MCF 10A (cell line): ENCODE results near the gene CNOT3. TPM values are rescaled to one million over a fixed set of nuclear protein-coding genes. Genes with fewer than 3 reads are reported as not detected.

Source experiments
- BruUV-seq: library from RNA; stranded (reverse); fragments of 400-500 nt; replicated peaks from 2 replicates; lab custom pipeline; 2021; lab: Mats Ljungman, UMichigan
- CTCF ChIA-PET: fragments of 300-600 bp; sonication (Branson Sonifier 250); formaldehyde crosslinking; extraction: SDS; loops from one replicate; lab custom pipeline; 2021; ENCODE audit warnings: antibody characterized with exemption, inconsistent platforms; lab: Yijun Ruan, JAX
- POLR2A ChIA-PET: fragments of 300-600, 350-650 bp; sonication (Branson Sonifier 250); formaldehyde crosslinking; extraction: SDS; loops from one replicate; lab custom pipeline; 2020; ENCODE audit warnings: antibody characterized with exemption, inconsistent platforms; lab: Yijun Ruan, JAX
- DNase-seq: peaks from one replicate; pipeline ENCODE4 v3.0.0-alpha.2; 2018; ENCODE audit not compliant: unreplicated experiment
- H3K27ac Mint-ChIP-seq: one replicate; pipeline ENCODE4 v1.8.0; 2022; ENCODE audit warnings: mild to moderate bottlenecking, low read depth, mixed read lengths; ENCODE audit not compliant: unreplicated experiment
- H3K27me3 Mint-ChIP-seq: one replicate; pipeline ENCODE4 v1.8.0; 2022; ENCODE audit warnings: mixed read lengths; ENCODE audit not compliant: insufficient read depth, unreplicated experiment
- H3K36me3 Mint-ChIP-seq: one replicate; pipeline ENCODE4 v1.8.0; 2022; ENCODE audit warnings: mild to moderate bottlenecking, moderate library complexity, mixed read lengths; ENCODE audit not compliant: insufficient read depth, unreplicated experiment
- H3K4me1 Mint-ChIP-seq: one replicate; pipeline ENCODE4 v1.8.0; 2022; ENCODE audit warnings: mixed read lengths; ENCODE audit not compliant: insufficient read depth, unreplicated experiment
- H3K4me3 Mint-ChIP-seq: one replicate; pipeline ENCODE4 v1.8.0; 2022; ENCODE audit warnings: mild to moderate bottlenecking, moderate library complexity, mixed read lengths; ENCODE audit not compliant: unreplicated experiment
- H3K9me3 Mint-ChIP-seq: one replicate; pipeline ENCODE4 v1.8.0; 2022; ENCODE audit warnings: mixed read lengths; ENCODE audit not compliant: unreplicated experiment
- CTCF ChIP-seq: fragments of 200-600 bp; IDR thresholded peaks from one replicate; pipeline ENCODE4 v1.8.0; 2022; ENCODE audit warnings: antibody characterized with exemption, mild to moderate bottlenecking; ENCODE audit not compliant: unreplicated experiment
- intact Hi-C: fragments of 100-400 bp; cut with micrococcal nuclease; formaldehyde crosslinking; loops from 2 replicates; pipeline ENCODE4 v1.14.1; 2022
- total RNA-seq: library from RNA; stranded (reverse); gene quantifications from 2 replicates; pipeline ENCODE4 v1.2.3, GENCODE V29; 2022

Gene CNOT3
- total RNA-seq, 1 experiment from 2014 or later, result 80.5 TPM

GRCh38 chr19:54152267-54152666, 14.7 kb downstream of the CNOT3 start:
- ChIA-PET CTCF (interaction anchor here (0.6 kb wide), 1 partner anchor 920 kb away, joined by 4 read pairs; no protein-coding TSS in a partner anchor), POLR2A (interaction anchor here (0.6 to 10.2 kb wide), 3 partner anchors 14 to 310 kb away, joined by 3 to 110 read pairs (median 4); partner anchors contain the start of gene CNOT3)
- DNase-seq, result no peak
- no peak overlapping the region for H3K4me3 Mint-ChIP-seq
- no TSS peak for BruUV-seq
- H3K9me3 Mint-ChIP-seq, result no peaks in the 10 kb centered on the region
- no peaks in the 10 kb centered on the region for H3K4me1 Mint-ChIP-seq
- no peaks in the 10 kb centered on the region for H3K27me3 Mint-ChIP-seq
- peaks cover 89% of the 10 kb centered on the region for H3K36me3 Mint-ChIP-seq
- no peak overlapping the region for H3K27ac Mint-ChIP-seq
- TF ChIP-seq CTCF, result no peak
- intact Hi-C loops, result no loop called here

GRCh38 chr19:54152878-54153524, 15.4 kb downstream of the CNOT3 start:
- no peak for DNase-seq
- no peak for TF ChIP-seq CTCF
- Mint-ChIP-seq H3K27me3 (no peaks in the 10 kb centered on the region), H3K9me3 (no peaks in the 10 kb centered on the region), H3K27ac (peak overlapping the region; percentile 66), H3K4me3 (no peak overlapping the region), H3K4me1 (no peaks in the 10 kb centered on the region), H3K36me3 (peaks cover 89% of the 10 kb centered on the region)
- BruUV-seq, result no TSS peak
- ChIA-PET POLR2A (interaction anchor here (0.7 to 10.2 kb wide), 3 partner anchors 8 to 309 kb away, joined by 3 to 110 read pairs (median 4); partner anchors contain the start of gene CNOT3), CTCF (interaction anchor here (0.6 kb wide), 1 partner anchor 920 kb away, joined by 4 read pairs; no protein-coding TSS in a partner anchor)
- intact Hi-C loops, result no loop called here

DNA sequence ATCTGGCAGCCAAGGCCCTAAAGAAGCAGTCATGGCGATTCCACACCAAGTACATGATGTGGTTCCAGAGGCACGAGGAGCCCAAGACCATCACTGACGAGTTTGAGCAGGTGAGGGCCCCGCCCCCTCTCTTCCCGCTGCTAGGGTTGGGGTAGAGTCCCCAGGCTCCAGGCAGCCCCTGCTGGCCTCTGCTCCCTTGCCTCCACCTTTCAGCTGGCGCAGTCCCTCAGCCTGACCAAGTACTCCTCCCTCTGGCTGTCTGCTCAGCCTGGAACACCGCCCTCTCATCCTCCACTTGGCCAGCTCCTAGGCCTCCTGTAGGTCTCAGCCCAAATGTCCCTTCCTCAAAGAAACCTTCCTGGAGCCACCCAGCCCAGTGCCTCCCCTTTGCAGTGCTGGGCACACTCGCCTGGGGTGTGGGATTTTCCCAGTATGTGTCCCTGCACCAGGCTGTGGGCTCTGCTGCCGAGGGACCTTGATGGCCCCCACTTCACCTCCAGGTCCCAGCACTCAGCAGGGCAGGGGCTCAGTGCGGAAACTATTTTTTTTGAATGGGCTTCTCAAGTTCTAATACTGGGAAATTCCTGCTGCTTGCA, 16.3 kb downstream of the CNOT3 start:
- peaks cover 81% of the 10 kb centered on the region for H3K36me3 Mint-ChIP-seq
- POLR2A ChIA-PET, result interaction anchor here (1.3 to 10.2 kb wide), 2 partner anchors 9 to 16 kb away, joined by 4 to 110 read pairs; partner anchors contain the start of gene CNOT3
- H3K4me1 Mint-ChIP-seq, result no peaks in the 10 kb centered on the region
- H3K27ac Mint-ChIP-seq, result peak overlapping the region; percentile 66
- DNase-seq, result no peak
- no peak overlapping the region for H3K4me3 Mint-ChIP-seq
- no peak for TF ChIP-seq CTCF
- CTCF ChIA-PET, result no interaction called here
- no peaks in the 10 kb centered on the region for H3K27me3 Mint-ChIP-seq
- intact Hi-C loops, result no loop called here
- H3K9me3 Mint-ChIP-seq, result no peaks in the 10 kb centered on the region
- no TSS peak for BruUV-seq

DNA sequence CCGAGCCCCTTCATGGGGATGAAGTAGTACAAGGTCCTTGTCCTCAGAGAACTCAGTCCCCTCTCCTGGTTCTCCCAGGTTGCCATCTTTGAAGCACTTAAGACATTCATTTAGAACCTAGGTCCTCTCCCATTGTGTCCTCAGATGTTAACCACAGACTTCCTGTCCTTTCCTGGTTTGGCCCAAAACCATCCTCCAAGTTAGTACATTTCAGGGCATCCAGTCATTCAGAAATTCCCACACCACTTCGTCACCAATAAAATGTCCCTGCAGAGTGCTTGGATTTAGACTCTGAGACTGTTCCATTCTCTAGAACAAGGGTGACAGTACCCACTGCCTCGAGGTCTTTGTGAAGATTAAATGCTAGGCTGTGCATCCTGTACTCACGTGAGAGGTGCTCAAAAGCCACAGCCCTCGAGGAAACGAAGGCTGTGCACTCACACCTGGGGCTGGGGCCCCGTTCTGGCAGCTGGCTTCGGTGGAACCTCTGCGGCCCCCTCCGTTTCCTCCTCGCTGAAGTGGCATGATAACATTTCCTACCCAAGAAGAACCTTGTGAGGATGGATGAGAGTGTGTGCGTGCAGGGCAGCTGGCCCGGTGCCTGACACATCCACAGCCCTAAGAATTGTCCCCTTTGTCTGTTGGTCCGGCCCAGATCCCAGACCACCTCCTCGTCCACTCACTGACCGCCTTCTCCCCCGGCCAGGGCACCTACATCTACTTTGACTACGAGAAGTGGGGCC, 17.2 kb downstream of the CNOT3 start:
- Mint-ChIP-seq H3K4me3 (no peak overlapping the region), H3K4me1 (no peaks in the 10 kb centered on the region), H3K9me3 (no peaks in the 10 kb centered on the region), H3K27ac (no peak overlapping the region), H3K27me3 (no peaks in the 10 kb centered on the region), H3K36me3 (peaks cover 72% of the 10 kb centered on the region)
- no peak for TF ChIP-seq CTCF
- intact Hi-C loops, result no loop called here
- no peak for DNase-seq
- ChIA-PET CTCF (no interaction called here), POLR2A (interaction anchor here (10.2 kb wide), 1 partner anchor 17 kb away, joined by 110 read pairs; the partner anchor contains the start of gene CNOT3)
- no TSS peak for BruUV-seq
